ENCODE data around the gene MS4A6E.

DNA sequence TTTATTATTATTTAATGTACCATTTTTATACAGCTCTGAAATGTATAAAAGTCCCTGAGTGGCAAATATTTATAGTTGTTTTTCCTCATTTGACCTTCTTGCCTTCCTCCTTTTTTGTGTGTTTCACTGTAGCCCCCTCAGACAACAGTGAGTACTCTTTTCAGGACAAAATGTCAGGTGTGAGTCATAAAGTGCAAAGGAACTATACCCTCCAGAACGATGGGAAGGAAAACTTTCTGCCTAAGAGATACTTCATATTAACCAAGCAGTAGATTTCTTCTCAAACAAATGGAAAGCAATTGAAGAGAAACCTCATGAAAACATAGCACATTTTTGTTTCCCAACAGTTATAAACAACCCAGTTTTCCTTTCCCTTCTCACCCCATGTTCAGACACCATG, 35.2 kb downstream of the MS4A6E start:
- TF ChIP-seq, protein P1, sequence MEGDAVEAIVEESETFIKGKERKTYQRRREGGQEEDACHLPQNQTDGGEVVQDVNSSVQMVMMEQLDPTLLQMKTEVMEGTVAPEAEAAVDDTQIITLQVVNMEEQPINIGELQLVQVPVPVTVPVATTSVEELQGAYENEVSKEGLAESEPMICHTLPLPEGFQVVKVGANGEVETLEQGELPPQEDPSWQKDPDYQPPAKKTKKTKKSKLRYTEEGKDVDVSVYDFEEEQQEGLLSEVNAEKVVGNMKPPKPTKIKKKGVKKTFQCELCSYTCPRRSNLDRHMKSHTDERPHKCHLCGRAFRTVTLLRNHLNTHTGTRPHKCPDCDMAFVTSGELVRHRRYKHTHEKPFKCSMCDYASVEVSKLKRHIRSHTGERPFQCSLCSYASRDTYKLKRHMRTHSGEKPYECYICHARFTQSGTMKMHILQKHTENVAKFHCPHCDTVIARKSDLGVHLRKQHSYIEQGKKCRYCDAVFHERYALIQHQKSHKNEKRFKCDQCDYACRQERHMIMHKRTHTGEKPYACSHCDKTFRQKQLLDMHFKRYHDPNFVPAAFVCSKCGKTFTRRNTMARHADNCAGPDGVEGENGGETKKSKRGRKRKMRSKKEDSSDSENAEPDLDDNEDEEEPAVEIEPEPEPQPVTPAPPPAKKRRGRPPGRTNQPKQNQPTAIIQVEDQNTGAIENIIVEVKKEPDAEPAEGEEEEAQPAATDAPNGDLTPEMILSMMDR (IDR thresholded peaks at IDR 0.05) = no peak
- TF ChIP-seq POLR2A (IDR thresholded peaks at IDR 0.05) = no peak
